ENCODE data around the gene CCDC57.
"Not testable (repeated sequence)": the region's sequence is repeated elsewhere in the genome, so short reads cannot be mapped to it uniquely, and the experiment has no call there.

The CCDC57 gene

DNA sequence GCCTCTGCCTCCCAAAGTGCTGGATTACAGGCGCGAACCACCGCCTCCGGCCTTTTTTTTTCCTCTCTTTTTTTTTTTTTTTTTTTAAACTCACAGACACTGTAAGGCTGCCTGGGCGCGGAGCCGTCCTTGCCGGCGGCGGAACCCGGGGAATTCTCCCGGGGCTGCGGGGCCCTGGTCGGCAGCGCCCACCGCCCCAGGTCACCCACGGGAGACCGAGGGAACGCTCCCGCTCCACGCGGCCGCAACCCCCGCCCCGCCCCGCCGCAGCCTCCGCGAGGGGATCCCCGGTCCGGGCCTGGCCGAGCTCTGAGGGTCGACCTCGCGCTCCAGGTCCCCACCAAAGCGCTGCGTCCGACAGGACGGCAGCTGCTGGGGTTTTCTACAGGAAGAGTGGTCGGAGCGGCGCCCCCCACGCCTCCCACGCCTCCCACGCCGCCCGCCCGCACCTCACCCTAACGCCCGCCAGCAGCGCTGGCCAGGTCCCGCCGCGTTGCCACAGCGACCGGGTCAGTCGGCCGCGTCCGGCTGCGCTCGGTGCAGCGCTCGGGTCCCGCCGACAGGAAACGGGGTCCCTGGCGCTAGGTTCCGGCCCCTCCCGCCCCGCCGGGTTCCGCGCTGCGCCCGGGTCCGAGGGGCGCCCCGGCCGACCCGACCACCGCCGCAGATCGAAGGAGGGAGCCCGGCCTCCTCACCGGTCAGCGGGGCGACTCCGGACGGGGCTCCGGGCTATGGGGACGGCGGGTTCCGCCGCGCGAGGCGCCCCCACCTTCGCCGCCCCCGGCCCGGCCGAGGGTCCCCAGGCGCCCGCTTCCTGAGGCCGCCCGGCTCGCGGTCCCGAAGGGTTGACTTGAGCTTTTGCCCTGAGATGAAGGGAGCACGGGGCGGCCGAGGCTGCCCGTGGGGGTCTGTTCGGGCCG is at the start of gene CCDC57:
Gene CCDC57 (minus strand): TSS at position 512 of the 920 bp plus-strand sequence. CDS start 10,898 bp downstream, outside the sequence.
- DNase-seq: peak; percentile 76 to 84

DNA sequence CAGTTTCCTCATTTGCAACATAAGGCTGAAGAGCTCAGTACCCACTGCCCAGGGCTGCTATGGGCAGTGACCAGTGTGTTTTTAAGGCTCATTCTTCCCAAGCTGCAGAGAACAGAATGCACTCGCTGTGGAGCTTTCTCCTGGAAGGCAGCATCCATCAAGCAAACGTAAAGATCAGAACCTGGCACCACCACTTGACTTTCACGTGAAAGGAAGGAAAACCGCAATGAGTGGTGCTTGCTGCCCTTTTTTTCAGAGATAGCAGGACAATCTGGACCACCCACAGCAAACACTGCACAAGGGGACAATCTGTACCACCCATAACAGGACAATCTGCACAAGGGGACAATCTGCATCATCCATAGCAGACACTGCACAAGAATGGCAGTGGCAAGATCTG is 49.7 kb upstream of the CCDC57 start:
- DNase-seq: no peak

- DNase-seq: not testable (repeated sequence)
These were observed 47.6 kb upstream of the CCDC57 start for GRCh38 chr17:82259972-82260961.

- DNase-seq: no peak
These were observed 45.9 kb upstream of the CCDC57 start for GRCh38 chr17:82258555-82258954.

GRCh38 chr17:82257473-82257872 is 44.8 kb upstream of the CCDC57 start:
- peak; percentile 63 to 67 for DNase-seq

DNA sequence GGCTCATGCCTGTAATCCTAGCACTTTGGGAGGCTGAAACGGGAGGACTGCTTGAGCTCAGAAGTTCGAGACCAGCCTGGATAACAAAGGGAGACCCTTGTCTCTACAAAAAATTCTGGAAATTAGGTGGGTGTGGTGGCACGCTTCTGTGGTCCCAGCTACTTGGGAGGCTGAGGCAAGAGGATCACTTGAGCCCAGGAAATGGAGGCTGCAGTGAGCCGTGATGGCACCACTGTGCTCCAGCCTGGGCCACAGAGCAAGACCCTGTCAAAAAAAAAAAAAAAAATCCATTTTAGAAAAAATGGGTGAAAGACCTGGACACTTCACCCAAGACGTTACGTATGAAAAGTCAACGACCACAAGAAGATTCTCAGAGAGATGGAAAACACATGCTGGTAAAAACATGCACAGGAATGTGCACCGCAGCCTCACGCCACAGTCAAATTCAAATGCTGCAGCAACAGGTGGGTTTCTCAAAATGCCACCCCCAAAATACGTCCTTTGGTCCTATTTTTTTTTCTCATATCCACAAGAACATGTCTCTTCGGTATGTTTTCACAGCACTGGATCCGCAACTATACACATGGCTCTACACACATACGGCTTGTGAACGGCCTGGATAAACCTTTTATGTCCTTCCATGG is 43.7 kb upstream of the CCDC57 start:
- DNase-seq: no peak

DNA sequence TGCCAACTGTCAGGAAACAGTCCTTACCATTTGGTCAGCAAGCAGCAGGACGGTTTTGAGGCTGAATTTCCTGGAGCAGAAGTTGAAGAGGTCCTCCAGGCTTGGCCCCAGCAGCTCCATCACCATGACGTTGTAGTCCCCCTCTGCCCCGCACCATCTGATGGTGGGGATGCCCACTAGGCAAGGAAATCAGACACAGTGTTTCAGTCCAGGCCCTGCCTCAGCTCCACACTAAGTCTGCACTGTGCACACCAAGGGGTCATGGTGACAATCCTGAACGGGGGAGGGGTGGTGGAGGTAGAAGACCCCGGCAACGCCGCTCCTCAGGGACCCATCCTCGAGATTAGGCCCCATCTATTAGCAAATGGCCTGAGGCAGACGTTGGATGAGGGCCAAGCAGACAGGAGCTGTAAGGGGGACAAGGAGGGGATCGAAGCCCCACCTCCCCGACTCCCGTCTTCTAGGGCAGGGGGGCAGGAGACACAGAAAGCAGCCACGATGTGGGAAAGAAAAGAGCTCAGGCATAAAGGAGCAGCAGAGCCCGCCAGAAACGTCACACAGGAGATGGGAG is 42.8 kb upstream of the CCDC57 start:
- no peak for DNase-seq

- DNase-seq: not testable (repeated sequence)
These were observed 42.1 kb upstream of the CCDC57 start for GRCh38 chr17:82254746-82255145.

GRCh38 chr17:82254096-82254495 is 41.5 kb upstream of the CCDC57 start:
- not testable (repeated sequence) for DNase-seq

DNA sequence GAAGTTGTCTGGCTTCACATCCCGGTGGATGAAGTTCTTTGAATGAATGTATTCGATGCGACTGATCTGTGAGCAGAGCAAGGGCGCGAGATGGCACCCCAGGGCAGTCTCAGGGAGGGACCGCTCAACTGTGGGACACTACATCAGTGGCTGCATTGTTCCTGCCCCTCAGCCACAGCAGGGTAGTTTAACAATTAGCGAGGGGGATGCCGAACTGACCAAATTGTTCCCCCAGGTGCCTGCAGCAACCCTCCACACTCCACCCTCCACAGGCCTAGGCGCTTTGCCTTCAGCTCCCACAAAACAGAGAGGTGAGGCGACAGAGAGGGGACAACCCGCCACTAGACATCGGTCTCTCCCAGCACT is 40.5 kb upstream of the CCDC57 start:
- no peak for DNase-seq

DNA sequence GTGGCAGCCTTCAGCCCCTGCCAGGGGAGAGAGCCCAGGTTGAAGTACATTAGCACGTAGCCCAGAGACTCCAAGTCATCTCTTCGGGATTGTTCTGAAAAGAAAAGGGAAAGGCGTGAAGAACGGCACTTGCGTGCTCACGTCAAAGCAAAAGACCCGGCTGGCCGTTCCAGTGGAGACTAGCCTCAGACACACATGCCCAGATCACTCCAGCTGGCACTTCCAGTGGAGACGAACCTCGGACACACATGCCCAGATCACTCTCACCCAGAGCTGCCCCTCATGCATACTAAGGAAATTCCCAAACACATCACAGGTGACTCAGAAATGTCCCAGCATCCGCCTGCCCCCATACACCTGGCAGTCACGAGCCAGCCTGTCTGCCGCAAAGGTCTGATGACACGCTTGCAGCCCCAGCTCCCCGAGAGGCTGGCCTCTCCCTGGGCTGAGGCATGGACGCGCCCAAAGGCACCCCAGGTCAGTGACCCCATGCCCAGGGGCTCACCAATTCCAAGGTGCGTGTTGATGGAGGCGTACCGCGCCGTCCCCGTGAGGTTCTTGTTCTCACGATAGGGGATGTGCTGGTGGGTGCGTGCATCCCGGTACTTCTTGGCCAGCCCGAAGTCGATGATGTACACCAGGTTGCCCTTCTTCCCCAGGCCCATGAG is 40.0 kb upstream of the CCDC57 start:
- no peak for DNase-seq

DNA sequence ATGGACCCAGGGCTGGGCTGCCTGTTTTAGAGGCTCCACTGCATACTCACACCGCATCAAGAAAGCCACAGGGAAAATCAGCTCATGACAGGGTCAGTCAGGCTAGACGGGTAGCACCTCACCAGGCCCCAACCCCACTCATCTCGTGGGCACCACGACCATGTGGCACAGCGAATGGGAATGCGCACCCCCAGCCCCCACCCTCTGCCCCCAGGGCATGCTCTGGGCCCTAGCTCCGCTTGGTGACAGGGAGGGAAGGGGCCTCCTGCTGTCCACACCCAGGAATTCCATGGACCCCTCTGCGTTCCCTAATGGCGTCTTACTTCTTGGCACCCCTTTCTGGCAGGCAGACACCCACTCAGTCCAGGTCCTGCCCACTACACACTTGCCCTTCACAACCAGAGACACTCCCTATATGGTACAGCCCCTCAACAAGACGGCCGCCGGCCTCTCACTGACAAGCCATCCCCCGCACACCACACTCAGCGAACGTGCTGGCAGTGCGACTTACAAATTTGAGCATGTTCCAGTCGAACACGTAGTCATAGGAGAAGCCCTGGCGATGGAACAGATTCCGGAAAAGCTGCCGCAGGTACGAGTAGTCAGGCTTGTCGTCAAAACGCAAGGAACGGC is 38.3 kb upstream of the CCDC57 start:
- no peak for DNase-seq

DNA sequence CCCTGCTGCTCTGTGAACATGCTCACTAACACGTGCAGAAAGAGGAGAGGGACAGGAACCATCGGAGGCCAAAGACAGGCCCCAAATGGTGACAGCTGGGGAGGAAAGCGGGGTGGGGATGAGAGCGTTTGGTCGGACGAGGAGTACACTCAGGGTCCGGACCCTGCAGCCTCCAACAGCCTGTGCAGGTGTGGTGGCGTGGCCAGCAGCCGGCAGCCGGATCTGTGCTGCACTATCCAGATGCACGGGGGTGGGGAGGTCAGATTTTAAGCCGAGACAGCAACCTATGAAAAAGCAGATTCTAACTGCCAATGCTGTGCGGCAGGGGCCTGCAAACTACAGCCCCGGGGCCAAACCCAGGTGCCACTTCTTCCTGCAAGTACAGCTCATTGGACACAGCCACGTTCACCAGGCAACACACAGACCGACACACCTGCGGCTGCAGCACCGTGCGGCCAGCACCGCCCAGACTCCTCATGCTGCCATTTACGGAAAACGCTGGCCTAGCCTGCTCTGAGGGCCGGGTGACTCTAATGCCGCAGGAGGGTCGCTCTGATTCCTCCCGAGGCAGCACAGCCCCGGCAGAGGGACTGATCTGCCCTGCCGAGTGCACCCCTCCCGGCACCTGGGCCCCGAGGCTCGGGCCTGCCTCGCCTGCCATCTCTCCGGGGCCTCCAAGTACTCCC is 37.4 kb upstream of the CCDC57 start:
- no peak for DNase-seq

DNA sequence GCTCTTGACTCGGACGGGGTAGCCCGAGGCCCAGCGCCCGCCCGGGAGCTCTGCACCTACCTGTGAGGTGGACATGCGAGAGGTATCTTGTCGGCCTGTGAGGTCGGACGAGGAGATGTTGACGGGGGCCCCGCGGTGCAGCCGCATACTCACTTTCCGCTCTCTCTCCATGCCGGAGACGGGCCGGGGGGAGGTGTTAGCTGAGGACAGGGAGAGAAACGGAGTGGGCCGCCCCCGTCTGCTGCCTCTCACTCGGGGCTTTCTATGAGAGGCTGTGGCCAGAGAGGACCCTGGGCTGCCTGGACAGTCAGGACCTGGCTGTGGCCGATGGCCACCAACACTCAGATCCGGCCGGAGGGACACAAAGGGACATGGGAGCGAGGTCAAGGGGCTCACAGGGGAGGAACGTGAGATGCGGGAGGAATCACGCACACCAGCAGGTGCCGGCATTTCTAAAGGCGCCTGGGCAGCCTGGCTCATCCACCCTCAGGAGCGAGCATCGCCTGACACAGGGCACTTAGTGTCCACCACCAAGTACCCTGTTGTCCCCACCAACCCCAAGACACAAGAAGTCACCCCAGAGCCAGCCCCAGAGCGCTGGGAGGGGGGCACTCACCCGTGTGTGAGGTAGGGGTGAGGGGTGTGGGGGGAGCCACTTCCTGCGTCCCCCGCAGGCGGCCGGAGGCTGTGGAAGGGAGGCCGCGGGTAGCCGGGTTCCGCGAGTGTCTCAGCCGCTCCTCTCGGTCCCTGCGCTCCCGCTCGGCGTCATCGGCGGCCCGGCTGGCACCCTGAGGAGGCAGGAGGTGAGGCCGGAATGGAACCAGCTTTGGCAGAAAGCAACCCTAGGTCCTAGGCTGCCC is 36.4 kb upstream of the CCDC57 start:
- no peak for DNase-seq

DNA sequence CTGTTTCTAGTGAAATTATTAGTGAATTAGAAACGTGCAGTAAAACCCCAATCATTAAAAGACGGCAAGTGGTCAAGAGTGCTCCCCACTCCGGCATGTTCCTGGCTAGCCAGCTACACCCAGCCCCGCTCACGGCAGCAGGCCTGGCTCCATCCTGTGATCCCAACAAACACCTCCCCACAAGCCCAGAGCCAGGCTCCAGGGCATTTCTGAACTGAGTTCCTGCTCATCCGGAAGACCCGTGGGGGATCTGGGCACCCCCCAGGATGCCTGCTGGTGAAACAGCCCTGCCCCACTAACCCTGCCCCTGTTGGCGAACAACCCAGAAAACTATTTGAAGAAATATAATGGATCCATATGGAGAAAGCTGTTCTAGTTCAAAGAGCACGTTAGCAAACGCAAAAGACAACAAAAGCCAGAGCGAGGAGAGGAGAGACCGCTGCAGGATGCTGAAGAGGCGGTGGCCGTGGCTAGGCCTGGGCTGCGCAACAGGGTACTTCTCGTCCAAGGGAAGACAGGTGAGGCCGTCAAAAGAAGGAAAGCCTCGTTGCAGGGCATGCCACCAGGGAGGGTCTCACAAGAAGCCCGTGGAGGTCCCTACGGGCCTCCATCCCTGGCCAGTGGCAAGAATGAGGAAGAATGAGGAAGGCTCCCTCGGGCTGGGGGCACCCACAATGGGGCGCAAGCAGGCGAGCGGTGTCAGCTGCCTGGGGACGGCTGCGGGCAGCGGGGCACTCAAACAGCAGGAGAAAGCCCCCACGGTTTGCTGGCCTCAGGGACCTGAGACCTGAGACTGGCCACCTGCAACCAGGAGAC is 35.4 kb upstream of the CCDC57 start:
- no peak for DNase-seq

- DNase-seq: no peak
These were observed 34.7 kb upstream of the CCDC57 start for GRCh38 chr17:82247182-82247823.

DNA sequence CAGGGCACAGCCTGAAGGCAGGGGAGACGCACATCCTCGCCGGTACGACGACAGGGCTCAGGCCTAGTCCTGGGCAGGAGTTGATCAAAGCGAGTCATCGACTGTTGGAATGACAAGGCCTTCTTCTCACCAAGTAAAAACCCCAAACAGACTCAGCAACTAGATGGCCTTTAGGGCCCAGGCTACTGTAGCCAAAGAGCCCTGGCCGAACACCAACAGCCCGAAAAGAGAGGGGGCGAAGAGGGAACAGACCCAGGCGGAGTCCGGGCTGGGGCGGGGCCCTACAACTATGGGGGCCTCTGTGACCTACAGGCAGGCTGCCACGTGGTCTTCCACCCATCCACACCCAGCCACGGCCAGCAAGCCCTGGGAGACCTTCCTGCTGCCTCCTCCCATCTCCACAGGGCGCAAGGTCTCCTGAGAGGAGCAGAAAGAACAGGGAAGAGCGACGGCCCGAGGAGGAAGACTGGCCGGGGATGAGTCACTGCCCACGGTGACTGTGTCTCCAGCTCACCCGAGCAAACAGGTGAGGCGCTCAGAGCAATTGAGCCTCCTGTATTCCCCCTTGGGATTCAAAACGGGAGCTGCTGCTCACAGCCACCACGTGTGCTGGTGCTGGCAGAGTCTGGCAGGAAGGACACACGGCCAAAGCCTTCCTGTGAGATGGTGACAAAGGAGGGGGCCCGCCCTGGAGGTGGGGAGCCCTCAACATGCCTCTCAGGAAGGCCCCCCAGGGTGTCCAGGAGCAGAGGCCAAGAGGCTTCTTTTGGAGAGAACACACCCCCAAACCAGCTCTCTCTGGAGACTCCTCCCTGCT is 33.9 kb upstream of the CCDC57 start:
- DNase-seq: no peak

DNA sequence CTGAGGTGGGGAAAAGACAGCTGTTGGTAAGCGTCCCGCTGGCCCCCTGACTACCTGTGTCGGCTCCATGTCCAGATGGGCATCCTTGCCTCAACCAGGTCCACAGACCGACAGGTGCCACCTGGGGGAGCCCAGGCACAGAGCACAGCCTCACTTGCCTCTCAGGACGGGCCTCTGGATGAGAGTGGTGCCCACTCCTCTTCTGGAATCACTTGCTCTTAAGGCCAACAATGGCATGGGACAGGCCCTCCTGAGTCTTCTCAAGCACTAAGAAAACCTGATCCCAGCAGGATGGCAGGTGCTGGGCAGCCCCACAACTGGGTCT is 33.4 kb upstream of the CCDC57 start:
- no peak for DNase-seq

Data from stimulated activated CD4-positive, alpha-beta T cell treated with anti-CD3 and anti-CD28 coated beads, Interleukin-2, amount 100 ng/mL, for 24 hours (primary cell).